CD4-positive, alpha-beta T cell (primary cell): ENCODE measurements around the gene MACROD2. TPM values are rescaled to one million over a fixed set of nuclear protein-coding genes. Genes with fewer than 3 reads are reported as not detected.

ENCODE experiments used
- ATAC-seq: fragments of 200-7000 bp; cut with Tn5 transposase; one replicate; pipeline ENCODE4 v1.10.0; 2022; ENCODE audit warnings: mild to moderate bottlenecking; ENCODE audit not compliant: poor library complexity
- CTCF ChIA-PET: fragments of 350-600 bp; sonication (Branson Sonifier 250); formaldehyde crosslinking; loops from one replicate; lab custom pipeline; 2021; ENCODE audit warnings: antibody characterized with exemption, inconsistent platforms; lab: Charles Lee
- POLR2A ChIA-PET: fragments of 350-600 bp; sonication (Branson Sonifier 250); formaldehyde crosslinking; loops from one replicate; lab custom pipeline; 2021; ENCODE audit warnings: antibody characterized with exemption, inconsistent platforms; lab: Charles Lee
- DNase-seq, 14 experiments: peaks; one replicate each; pipeline ENCODE4 v3.0.0-alpha.2; 2013 to 2020; ENCODE audit warnings: mixed read lengths in 2 of 14
- H3K27ac ChIP-seq, 2 donors: one replicate each; pipeline versions ENCODE4 v1.5.1 to v1.7.0; 2013; ENCODE audit warnings: low read length in 2 of 2, low read depth in 1 of 2, mild to moderate bottlenecking in 1 of 2
- H3K27me3 ChIP-seq, 2 experiments: 1 replicate in 1 of 2; 2 replicates in 1 of 2; pipeline versions ENCODE4 v1.6.1 to v1.7.0; 2013; ENCODE audit warnings: low read length in 2 of 2, control low read depth in 1 of 2, mild to moderate bottlenecking in 1 of 2, moderate library complexity in 1 of 2; ENCODE audit not compliant: insufficient read depth in 2 of 2, control insufficient read depth in 1 of 2
- H3K36me3 ChIP-seq: one replicate; pipeline ENCODE4 v1.6.1; 2013; ENCODE audit warnings: low read length, control low read depth; ENCODE audit not compliant: insufficient read depth
- H3K4me1 ChIP-seq: one replicate; pipeline ENCODE4 v1.6.1; 2013; ENCODE audit warnings: low read length, control low read depth; ENCODE audit not compliant: insufficient read depth
- H3K4me3 ChIP-seq: one replicate; pipeline ENCODE4 v1.5.1; 2013; ENCODE audit warnings: mild to moderate bottlenecking, low read length, moderate library complexity
- H3K9me3 ChIP-seq, 2 experiments: 1 replicate in 1 of 2; 2 replicates in 1 of 2; pipeline versions ENCODE4 v1.6.1 to v1.7.0; 2013; ENCODE audit warnings: low read length in 2 of 2, mild to moderate bottlenecking in 2 of 2, control low read depth in 1 of 2, moderate library complexity in 1 of 2; ENCODE audit not compliant: control insufficient read depth in 1 of 2, insufficient read depth in 1 of 2
- H3K27ac Mint-ChIP-seq: one replicate; pipeline ENCODE4 v1.8.0; 2020; ENCODE audit warnings: mixed read lengths
- H3K27me3 Mint-ChIP-seq: one replicate; pipeline ENCODE4 v1.8.0; 2021; ENCODE audit warnings: mixed read lengths
- H3K36me3 Mint-ChIP-seq: one replicate; pipeline ENCODE4 v1.8.0; 2021; ENCODE audit warnings: low read depth, mixed read lengths
- H3K4me1 Mint-ChIP-seq: one replicate; pipeline ENCODE4 v1.8.0; 2021; ENCODE audit warnings: low read depth, mixed read lengths
- H3K4me3 Mint-ChIP-seq: one replicate; pipeline ENCODE4 v1.8.0; 2020; ENCODE audit warnings: mild to moderate bottlenecking, mixed read lengths
- H3K9me3 Mint-ChIP-seq: one replicate; pipeline ENCODE4 v1.8.0; 2020; ENCODE audit warnings: mixed read lengths
- intact Hi-C, 2 experiments: fragments of 100-400 bp; cut with DNase I in 1 of 2; cut with micrococcal nuclease in 1 of 2; formaldehyde crosslinking; loops; one replicate each; pipeline versions ENCODE4 v1.15.1 to v1.9.0; 2023 to 2025; cut with DNase I, micrococcal nuclease
- total RNA-seq, 174 experiments: library from RNA in 2 of 174; stranded (reverse) in 2 of 174; gene quantifications; one replicate each; pipeline ENCODE4 v1.2.3 and lab custom pipeline; 2021 to 2026
- TF ChIP-seq, protein P1 (sequence below): fragments of 200-600 bp; IDR thresholded peaks from one replicate; pipeline ENCODE4 v1.8.0; 2022; ENCODE audit warnings: antibody characterized with exemption, mild to moderate bottlenecking

Gene MACROD2
- total RNA-seq, 2 experiments from 2014 or later: not detected

DNA sequence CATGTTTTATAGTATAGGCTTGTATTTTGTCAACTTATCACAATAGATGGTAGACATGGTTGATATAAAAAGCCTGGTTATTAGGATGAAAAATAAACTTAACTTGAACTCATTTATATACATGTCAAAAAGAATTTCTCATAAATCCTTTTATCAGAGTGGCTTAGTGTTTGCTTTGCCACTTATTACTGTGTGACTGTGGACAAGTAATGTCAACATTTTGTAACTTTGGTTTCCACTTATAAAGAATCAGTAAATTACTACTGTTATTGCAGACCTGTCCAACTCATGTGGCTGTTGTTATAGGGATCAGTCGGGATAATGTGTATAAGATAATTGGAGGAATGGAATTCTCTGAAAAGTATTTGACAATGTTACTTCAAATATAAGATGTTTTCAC lies 1236.9 kb downstream of the MACROD2 start:
- no peak overlapping the region for H3K27ac Mint-ChIP-seq
- H3K36me3 Mint-ChIP-seq: no peaks in the 10 kb centered on the region
- CTCF ChIA-PET: no interaction called here
- Histone ChIP-seq H3K4me1 (no peaks in the 10 kb centered on the region), H3K4me3 (no peak overlapping the region), H3K9me3 (peaks cover 0 to 7% of the 10 kb centered on the region in 2 experiments), H3K36me3 (no peaks in the 10 kb centered on the region), H3K27me3 (no peaks in the 10 kb centered on the region), H3K27ac (no peak overlapping the region)
- POLR2A ChIA-PET: no interaction called here
- no peak for ATAC-seq
- H3K4me3 Mint-ChIP-seq: no peak overlapping the region
- no peaks in the 10 kb centered on the region for H3K27me3 Mint-ChIP-seq
- intact Hi-C loops: no loop called here
- no peak for DNase-seq
- H3K9me3 Mint-ChIP-seq: peaks cover 5% of the 10 kb centered on the region
- TF ChIP-seq, protein P1, sequence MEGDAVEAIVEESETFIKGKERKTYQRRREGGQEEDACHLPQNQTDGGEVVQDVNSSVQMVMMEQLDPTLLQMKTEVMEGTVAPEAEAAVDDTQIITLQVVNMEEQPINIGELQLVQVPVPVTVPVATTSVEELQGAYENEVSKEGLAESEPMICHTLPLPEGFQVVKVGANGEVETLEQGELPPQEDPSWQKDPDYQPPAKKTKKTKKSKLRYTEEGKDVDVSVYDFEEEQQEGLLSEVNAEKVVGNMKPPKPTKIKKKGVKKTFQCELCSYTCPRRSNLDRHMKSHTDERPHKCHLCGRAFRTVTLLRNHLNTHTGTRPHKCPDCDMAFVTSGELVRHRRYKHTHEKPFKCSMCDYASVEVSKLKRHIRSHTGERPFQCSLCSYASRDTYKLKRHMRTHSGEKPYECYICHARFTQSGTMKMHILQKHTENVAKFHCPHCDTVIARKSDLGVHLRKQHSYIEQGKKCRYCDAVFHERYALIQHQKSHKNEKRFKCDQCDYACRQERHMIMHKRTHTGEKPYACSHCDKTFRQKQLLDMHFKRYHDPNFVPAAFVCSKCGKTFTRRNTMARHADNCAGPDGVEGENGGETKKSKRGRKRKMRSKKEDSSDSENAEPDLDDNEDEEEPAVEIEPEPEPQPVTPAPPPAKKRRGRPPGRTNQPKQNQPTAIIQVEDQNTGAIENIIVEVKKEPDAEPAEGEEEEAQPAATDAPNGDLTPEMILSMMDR: no peak
- H3K4me1 Mint-ChIP-seq: no peaks in the 10 kb centered on the region

DNA sequence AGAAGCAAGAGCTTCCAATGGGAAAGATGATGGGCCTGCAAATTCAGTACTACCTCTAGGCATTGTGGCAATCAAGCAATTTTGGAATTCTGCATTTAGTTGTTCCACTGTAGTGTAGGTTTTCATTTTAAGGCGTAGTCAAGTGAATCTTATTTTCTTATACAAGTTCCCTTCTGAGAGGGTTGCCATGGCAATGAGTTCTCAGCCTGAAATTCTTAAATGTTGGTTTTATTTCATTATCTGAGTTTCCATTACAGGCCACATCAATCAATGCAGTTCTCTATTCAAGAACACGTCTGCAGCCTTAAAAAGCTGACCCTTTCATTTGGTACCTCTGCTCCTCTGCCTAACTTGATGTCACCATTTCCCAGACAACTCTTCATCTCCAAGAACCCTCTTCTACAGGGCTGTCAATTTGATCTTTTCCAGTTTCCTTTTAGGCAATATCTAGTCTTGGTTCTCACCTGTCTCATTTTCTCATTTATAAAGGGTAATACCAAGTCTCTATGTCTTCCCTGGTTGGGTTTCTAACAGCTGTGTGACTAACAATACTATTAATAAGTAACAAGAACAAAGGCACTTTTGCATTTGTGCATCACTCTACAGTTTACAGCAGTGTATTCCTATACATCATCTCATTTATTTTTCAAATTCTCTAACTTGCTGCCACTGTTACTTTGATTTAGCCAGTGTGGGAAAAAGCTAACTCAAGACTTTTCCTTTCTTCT lies 1240.3 kb downstream of the MACROD2 start:
- Histone ChIP-seq H3K36me3 (no peaks in the 10 kb centered on the region), H3K9me3 (peaks cover 0 to 3% of the 10 kb centered on the region in 2 experiments), H3K27me3 (no peaks in the 10 kb centered on the region), H3K4me1 (no peaks in the 10 kb centered on the region), H3K4me3 (no peak overlapping the region), H3K27ac (no peak overlapping the region)
- H3K36me3 Mint-ChIP-seq: no peaks in the 10 kb centered on the region
- no peaks in the 10 kb centered on the region for H3K4me1 Mint-ChIP-seq
- peaks cover 4% of the 10 kb centered on the region for H3K9me3 Mint-ChIP-seq
- ChIA-PET CTCF (no interaction called here), POLR2A (no interaction called here)
- intact Hi-C loops: no loop called here
- DNase-seq: no peak
- no peaks in the 10 kb centered on the region for H3K27me3 Mint-ChIP-seq
- no peak overlapping the region for H3K4me3 Mint-ChIP-seq
- H3K27ac Mint-ChIP-seq: no peak overlapping the region
- TF ChIP-seq, protein P1: no peak
- no peak for ATAC-seq

DNA sequence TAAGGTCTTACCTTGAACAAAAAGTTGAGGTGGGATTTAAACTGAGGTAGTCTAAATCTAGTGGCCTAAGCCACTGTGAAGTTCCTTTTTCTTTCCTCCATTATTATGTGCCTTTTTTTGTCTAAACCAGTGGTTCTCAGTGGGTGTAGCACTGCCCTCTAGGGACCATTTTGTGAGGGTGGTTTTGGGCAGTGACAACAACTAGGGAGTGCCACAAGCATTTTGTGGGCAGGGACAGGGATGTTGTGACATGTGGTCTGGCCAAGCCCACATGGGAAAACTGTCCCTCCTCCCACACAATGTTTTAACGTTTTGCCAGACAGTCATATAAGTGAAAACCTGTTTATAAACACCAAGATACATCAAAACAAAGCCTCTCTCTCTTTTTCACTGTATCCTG lies 1241.5 kb downstream of the MACROD2 start:
- no peaks in the 10 kb centered on the region for H3K36me3 Mint-ChIP-seq
- Histone ChIP-seq H3K27ac (no peak overlapping the region), H3K36me3 (no peaks in the 10 kb centered on the region), H3K27me3 (no peaks in the 10 kb centered on the region), H3K9me3 (peaks cover 0 to 3% of the 10 kb centered on the region in 2 experiments), H3K4me1 (no peaks in the 10 kb centered on the region), H3K4me3 (no peak overlapping the region)
- no peaks in the 10 kb centered on the region for H3K27me3 Mint-ChIP-seq
- peaks cover 2% of the 10 kb centered on the region for H3K9me3 Mint-ChIP-seq
- CTCF ChIA-PET: no interaction called here
- TF ChIP-seq, protein P1: no peak
- no peak overlapping the region for H3K27ac Mint-ChIP-seq
- POLR2A ChIA-PET: no interaction called here
- DNase-seq: no peak
- no peak for ATAC-seq
- no peak overlapping the region for H3K4me3 Mint-ChIP-seq
- intact Hi-C loops: no loop called here
- H3K4me1 Mint-ChIP-seq: no peaks in the 10 kb centered on the region
